HG02623 (cell line): ENCODE data around the gene TENM4.

ENCODE experiments used
- ATAC-seq: cut with Tn5 transposase; IDR thresholded peaks from one replicate; pipeline ENCODE4 v1.9.1; 2021; ENCODE audit warnings: moderate library complexity; ENCODE audit not compliant: unreplicated experiment

Gene TENM4

GRCh38 chr11:78772186-78772585 is 668.6 kb downstream of the TENM4 start:
- no peak for ATAC-seq

GRCh38 chr11:78770931-78771330 is 669.9 kb downstream of the TENM4 start:
- ATAC-seq = no peak

- ATAC-seq = no peak
Observed at GRCh38 chr11:78768971-78769370, 671.9 kb downstream of the TENM4 start.

- ATAC-seq = no peak
Observed at GRCh38 chr11:78768345-78768744, 672.5 kb downstream of the TENM4 start.

- ATAC-seq = no peak
Observed at GRCh38 chr11:78767027-78767932, 673.5 kb downstream of the TENM4 start.

- ATAC-seq = no peak
Observed at GRCh38 chr11:78764946-78765345, 675.9 kb downstream of the TENM4 start.

GRCh38 chr11:78763664-78764063 is 677.2 kb downstream of the TENM4 start:
- ATAC-seq = no peak

GRCh38 chr11:78762105-78762504 is 678.7 kb downstream of the TENM4 start:
- no peak for ATAC-seq

GRCh38 chr11:78759071-78759470 is 681.8 kb downstream of the TENM4 start:
- ATAC-seq = no peak

GRCh38 chr11:78753297-78753696 is 687.5 kb downstream of the TENM4 start:
- no peak for ATAC-seq

- ATAC-seq = no peak
Observed at GRCh38 chr11:78752494-78752893, 688.3 kb downstream of the TENM4 start.

- no peak for ATAC-seq
Observed at GRCh38 chr11:78748918-78749690, 691.7 kb downstream of the TENM4 start.

- no peak for ATAC-seq
Observed at GRCh38 chr11:78744949-78745348, 695.9 kb downstream of the TENM4 start.

- ATAC-seq = no peak
Observed at GRCh38 chr11:78744202-78744601, 696.6 kb downstream of the TENM4 start.

GRCh38 chr11:78742430-78742829 is 698.4 kb downstream of the TENM4 start:
- ATAC-seq = no peak

GRCh38 chr11:78741741-78742140 is 699.1 kb downstream of the TENM4 start:
- ATAC-seq = no peak

- no peak for ATAC-seq
Observed at GRCh38 chr11:78740199-78741071, 700.4 kb downstream of the TENM4 start.

- ATAC-seq = no peak
Observed at GRCh38 chr11:78737891-78738290, 702.9 kb downstream of the TENM4 start.

GRCh38 chr11:78737301-78737700 is 703.5 kb downstream of the TENM4 start:
- no peak for ATAC-seq

- ATAC-seq = no peak
Observed at GRCh38 chr11:78735711-78736110, 705.1 kb downstream of the TENM4 start.

- no peak for ATAC-seq
Observed at GRCh38 chr11:78733031-78733430, 707.8 kb downstream of the TENM4 start.
